Activated CD4-positive, alpha-beta T cell treated with anti-CD3 and anti-CD28 coated beads, Interleukin-2, amount 10 ng/mL, durations not matched to agents 24 days and 14 days (primary cell): ENCODE results near the gene COL25A1. TPM values are rescaled to one million over a fixed set of nuclear protein-coding genes. Genes with fewer than 3 reads are reported as not detected.

Source experiments
- DNase-seq: peaks from one replicate; pipeline ENCODE4 v3.0.0; 2022
- H3K27ac Mint-ChIP-seq: one replicate; pipeline ENCODE4 v1.8.0; 2022; ENCODE audit warnings: mild to moderate bottlenecking, mixed read lengths
- H3K27me3 Mint-ChIP-seq: one replicate; pipeline ENCODE4 v1.8.0; 2022; ENCODE audit warnings: mixed read lengths
- H3K36me3 Mint-ChIP-seq: one replicate; pipeline ENCODE4 v1.8.0; 2022; ENCODE audit warnings: low read depth, mild to moderate bottlenecking, mixed read lengths
- H3K4me1 Mint-ChIP-seq: one replicate; pipeline ENCODE4 v1.8.0; 2021; ENCODE audit warnings: mixed read lengths
- H3K4me3 Mint-ChIP-seq: one replicate; pipeline ENCODE4 v1.8.0; 2022; ENCODE audit warnings: mild to moderate bottlenecking, moderate library complexity, mixed read lengths
- H3K9me3 Mint-ChIP-seq: one replicate; pipeline ENCODE4 v1.8.0; 2021; ENCODE audit warnings: mixed read lengths
- intact Hi-C: fragments of 100-400 bp; cut with micrococcal nuclease; formaldehyde crosslinking; loops from one replicate; pipeline ENCODE4 v1.15.1; 2023
- total RNA-seq: library from RNA; stranded (reverse); gene quantifications from 2 replicates; pipeline ENCODE4 v1.2.3, GENCODE V29; 2022

The COL25A1 gene
- total RNA-seq, 1 donor from 2014 or later: not detected

GRCh38 chr4:109051054-109051453, 251.4 kb downstream of the COL25A1 start:
- Mint-ChIP-seq H3K27me3 (peaks cover 2% of the 10 kb centered on the region), H3K4me1 (peaks cover 8% of the 10 kb centered on the region), H3K9me3 (no peaks in the 10 kb centered on the region), H3K36me3 (no peaks in the 10 kb centered on the region), H3K27ac (no peak overlapping the region), H3K4me3 (no peak overlapping the region)
- intact Hi-C loops: no loop called here
- DNase-seq: peak; percentile 23

DNA sequence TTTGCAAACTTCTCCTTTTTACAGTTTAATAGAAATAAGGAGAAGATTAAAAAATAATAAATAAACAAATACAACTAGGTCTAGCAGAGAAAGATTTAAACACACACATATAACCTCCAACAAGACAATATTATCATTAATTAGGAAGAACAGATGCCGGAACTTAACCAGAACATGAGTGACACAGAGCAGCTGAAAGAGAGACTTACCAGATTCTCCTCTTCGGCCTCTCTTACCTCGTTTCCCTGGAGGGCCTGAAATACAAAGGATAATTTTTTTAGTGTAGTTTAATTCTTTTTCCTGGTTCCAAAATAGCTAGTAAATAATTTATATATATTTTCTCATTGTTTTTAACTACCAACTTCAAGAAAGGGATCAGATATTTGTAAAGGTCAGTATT, 252.5 kb downstream of the COL25A1 start:
- peaks cover 2% of the 10 kb centered on the region for H3K27me3 Mint-ChIP-seq
- H3K4me3 Mint-ChIP-seq: no peak overlapping the region
- intact Hi-C loops: no loop called here
- DNase-seq: peak; percentile 0
- H3K27ac Mint-ChIP-seq: no peak overlapping the region
- H3K36me3 Mint-ChIP-seq: no peaks in the 10 kb centered on the region
- peaks cover 8% of the 10 kb centered on the region for H3K4me1 Mint-ChIP-seq
- H3K9me3 Mint-ChIP-seq: no peaks in the 10 kb centered on the region

DNA sequence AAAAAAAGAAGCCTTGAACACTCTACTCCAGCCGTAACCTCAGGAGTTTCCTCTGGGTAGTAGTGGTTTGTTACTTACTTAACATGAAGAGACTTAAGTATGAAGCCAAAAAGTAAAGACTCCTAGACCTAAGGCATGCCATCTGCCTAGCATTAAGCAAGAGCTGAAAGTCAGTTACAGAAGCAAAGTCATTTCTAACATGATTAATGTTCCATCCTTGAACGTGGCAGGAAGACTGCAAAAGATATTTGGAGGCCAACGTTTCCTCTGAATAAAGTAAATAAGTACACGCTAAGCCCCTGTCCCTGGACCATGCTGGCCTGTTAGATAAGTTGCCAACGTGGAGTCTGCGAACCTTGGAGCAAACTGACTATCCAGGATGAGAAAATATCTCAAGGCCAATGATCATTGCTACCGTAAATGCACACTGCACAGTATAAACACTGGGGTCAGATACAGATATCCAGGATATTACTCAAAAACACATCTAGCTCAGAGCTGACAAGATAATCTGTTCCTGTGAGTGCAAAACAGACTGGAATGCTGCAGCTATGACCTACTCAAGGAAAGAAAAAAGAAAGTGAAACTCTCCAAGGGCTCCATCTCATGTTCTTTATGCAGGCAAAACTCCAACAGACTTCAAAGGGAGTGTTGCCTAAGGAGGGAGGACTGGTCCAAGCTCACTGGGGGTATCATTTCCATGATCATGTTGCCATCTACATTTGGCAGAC, 255.8 kb downstream of the COL25A1 start:
- H3K4me1 Mint-ChIP-seq: peaks cover 8% of the 10 kb centered on the region
- H3K4me3 Mint-ChIP-seq: peak overlapping the region; percentile 61

DNA sequence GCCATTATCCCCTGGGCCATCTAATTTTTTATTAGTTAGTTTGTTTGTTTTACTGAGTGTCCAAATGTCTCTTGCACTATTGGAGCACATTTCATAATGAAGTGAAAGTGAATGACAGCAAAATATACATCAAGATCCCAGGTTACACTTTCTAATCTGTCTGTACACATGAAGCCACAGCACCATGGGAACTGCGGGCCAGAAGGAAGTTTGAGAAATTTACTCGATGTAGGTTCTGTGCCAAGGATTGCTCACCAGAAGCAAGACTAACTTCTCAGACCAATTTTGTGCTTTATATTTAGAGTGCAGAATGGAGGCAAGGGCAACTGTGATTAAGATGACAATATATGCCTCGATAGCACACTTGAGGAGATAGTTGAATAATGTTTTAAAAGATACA, 258.0 kb downstream of the COL25A1 start:
- intact Hi-C loops: no loop called here
- peaks cover 6% of the 10 kb centered on the region for H3K27me3 Mint-ChIP-seq
- H3K27ac Mint-ChIP-seq: no peak overlapping the region
- H3K4me1 Mint-ChIP-seq: peaks cover 8% of the 10 kb centered on the region
- H3K36me3 Mint-ChIP-seq: no peaks in the 10 kb centered on the region
- no peak overlapping the region for H3K4me3 Mint-ChIP-seq
- H3K9me3 Mint-ChIP-seq: no peaks in the 10 kb centered on the region
- peak; percentile 38 for DNase-seq

More for the DNA sequence above, 255.8 kb downstream of the COL25A1 start:
- no peaks in the 10 kb centered on the region for H3K36me3 Mint-ChIP-seq
- no peak overlapping the region for H3K27ac Mint-ChIP-seq
- no peaks in the 10 kb centered on the region for H3K9me3 Mint-ChIP-seq
- intact Hi-C loops: no loop called here
- H3K27me3 Mint-ChIP-seq: peaks cover 4% of the 10 kb centered on the region
- DNase-seq: peak; percentile 49

GRCh38 chr4:109043286-109043685, 259.2 kb downstream of the COL25A1 start:
- no peaks in the 10 kb centered on the region for H3K9me3 Mint-ChIP-seq

DNA sequence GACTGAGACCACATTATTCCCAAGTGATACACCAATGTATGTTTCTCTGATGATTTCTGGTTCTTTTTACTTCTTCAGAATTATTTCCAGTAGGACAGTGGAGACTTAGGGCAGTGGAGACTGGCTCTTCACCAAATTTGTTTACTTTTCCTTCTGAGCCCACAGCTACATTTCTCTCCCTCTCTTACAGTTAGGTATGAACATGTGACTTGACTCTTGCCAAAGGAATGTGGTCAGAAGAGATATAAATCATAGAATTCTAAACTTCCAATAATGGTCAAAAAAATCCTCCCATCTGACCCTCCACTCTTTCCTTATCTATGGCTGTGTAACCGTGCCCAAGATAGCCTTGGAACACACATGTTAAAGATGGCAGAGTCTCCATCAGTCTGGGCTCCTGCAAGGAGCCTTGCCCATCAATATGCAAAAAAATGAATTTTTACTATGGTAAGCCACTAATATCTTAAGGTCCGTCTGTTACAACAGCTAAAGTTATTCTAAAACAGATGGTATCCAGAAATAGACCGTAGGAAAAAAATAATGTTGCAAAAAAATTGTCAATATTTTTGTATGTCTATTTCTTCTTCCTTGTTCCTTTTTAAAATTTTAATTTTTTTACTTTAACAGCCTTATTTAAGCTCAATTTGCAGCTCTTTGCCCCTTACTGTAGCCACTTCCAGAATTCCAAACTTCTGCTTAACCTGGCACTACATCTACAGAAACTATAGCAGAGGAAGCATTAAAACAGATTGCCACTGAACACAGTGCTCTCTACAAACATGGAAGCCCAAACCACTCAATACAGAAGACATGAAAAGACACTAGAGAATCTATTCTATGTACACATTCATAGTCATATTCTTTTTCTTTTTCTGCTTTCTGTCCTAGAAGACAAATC, 260.7 kb downstream of the COL25A1 start:
- peaks cover 5% of the 10 kb centered on the region for H3K4me1 Mint-ChIP-seq
- H3K9me3 Mint-ChIP-seq: peaks cover 3% of the 10 kb centered on the region
- H3K27ac Mint-ChIP-seq: no peak overlapping the region
- peaks cover 12% of the 10 kb centered on the region for H3K27me3 Mint-ChIP-seq
- H3K36me3 Mint-ChIP-seq: no peaks in the 10 kb centered on the region
- no peak for DNase-seq
- intact Hi-C loops: no loop called here
- no peak overlapping the region for H3K4me3 Mint-ChIP-seq

More at GRCh38 chr4:109043286-109043685, 259.2 kb downstream of the COL25A1 start:
- Mint-ChIP-seq H3K4me1 (peaks cover 8% of the 10 kb centered on the region), H3K36me3 (no peaks in the 10 kb centered on the region), H3K27ac (no peak overlapping the region), H3K4me3 (no peak overlapping the region), H3K27me3 (peaks cover 8% of the 10 kb centered on the region)
- intact Hi-C loops: no loop called here
- peak; percentile 8 for DNase-seq

- Mint-ChIP-seq H3K27ac (no peak overlapping the region), H3K4me3 (no peak overlapping the region), H3K9me3 (peaks cover 3% of the 10 kb centered on the region), H3K27me3 (peaks cover 12% of the 10 kb centered on the region), H3K4me1 (no peaks in the 10 kb centered on the region), H3K36me3 (no peaks in the 10 kb centered on the region)
- intact Hi-C loops: no loop called here
- DNase-seq: no peak
These were observed 262.0 kb downstream of the COL25A1 start for GRCh38 chr4:109040441-109040840.

DNA sequence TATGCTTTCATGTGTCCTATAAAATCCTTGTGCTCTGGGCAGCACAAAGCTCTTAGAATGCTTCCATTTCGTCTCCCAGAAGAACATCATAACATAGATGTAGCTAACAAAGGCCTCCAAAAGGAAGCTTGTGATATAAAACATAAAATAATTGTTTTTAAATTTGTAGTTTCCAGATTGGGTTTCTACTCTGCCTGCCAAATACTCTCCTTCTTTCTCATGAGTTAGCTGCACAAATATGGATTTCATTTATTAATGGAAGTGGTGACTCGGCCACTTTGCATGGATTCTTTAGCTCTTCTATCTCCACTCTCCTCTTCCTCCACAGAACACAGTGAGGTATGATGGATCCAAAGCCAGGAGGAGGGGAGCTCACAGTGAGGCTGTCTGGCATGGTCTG, 265.4 kb downstream of the COL25A1 start:
- Mint-ChIP-seq H3K9me3 (peaks cover 3% of the 10 kb centered on the region), H3K4me1 (no peaks in the 10 kb centered on the region), H3K27ac (no peak overlapping the region), H3K36me3 (no peaks in the 10 kb centered on the region), H3K4me3 (no peak overlapping the region), H3K27me3 (peaks cover 10% of the 10 kb centered on the region)
- intact Hi-C loops: no loop called here
- no peak for DNase-seq

GRCh38 chr4:109033993-109034392, 268.5 kb downstream of the COL25A1 start:
- H3K9me3 Mint-ChIP-seq: peaks cover 7% of the 10 kb centered on the region
- H3K27me3 Mint-ChIP-seq: peaks cover 8% of the 10 kb centered on the region
- no peak for DNase-seq
- H3K27ac Mint-ChIP-seq: no peak overlapping the region
- no peaks in the 10 kb centered on the region for H3K36me3 Mint-ChIP-seq
- H3K4me1 Mint-ChIP-seq: no peaks in the 10 kb centered on the region
- no peak overlapping the region for H3K4me3 Mint-ChIP-seq
- intact Hi-C loops: no loop called here

DNA sequence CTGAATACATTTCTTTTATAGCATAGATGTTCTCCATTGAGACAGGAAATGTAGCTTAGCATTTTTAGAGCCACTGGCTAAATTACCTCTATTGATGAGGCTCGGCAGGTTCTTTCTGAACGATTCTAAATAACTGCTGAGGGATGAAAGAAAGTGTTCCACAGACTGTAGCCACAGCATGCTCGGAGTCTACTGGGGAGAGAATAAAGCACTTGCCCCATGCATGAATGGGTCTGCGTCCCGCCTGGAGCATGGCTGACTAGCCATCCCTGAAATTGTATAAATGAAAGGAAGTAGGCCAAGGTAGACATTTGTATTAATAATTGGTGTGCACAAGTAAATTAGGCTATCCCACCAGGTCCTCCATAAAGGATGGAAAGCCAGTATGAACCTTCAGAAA, 269.8 kb downstream of the COL25A1 start:
- Mint-ChIP-seq H3K27ac (no peak overlapping the region), H3K27me3 (peaks cover 5% of the 10 kb centered on the region), H3K4me3 (no peak overlapping the region), H3K36me3 (no peaks in the 10 kb centered on the region), H3K4me1 (no peaks in the 10 kb centered on the region), H3K9me3 (peaks cover 7% of the 10 kb centered on the region)
- intact Hi-C loops: no loop called here
- peak; percentile 34 for DNase-seq

DNA sequence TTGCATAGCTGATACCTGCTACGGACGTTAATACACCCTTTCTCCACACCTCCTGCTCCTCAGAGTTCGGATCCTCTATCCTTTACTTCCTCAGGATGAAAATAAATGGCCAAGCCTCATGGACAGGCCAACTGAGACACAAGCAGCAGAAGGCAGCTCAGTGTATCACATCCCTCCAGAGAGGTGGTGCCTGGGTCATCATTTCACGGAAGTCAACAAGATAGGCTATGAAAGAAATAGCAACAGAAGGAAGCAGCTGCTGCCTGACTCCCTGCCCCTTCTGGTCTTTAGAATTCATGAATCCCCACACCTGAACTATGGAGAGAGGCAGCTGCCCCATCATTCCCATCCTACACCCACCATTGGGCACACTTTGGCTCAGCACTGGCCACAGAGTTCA, 272.5 kb downstream of the COL25A1 start:
- intact Hi-C loops: no loop called here
- Mint-ChIP-seq H3K27ac (no peak overlapping the region), H3K4me3 (no peak overlapping the region), H3K4me1 (no peaks in the 10 kb centered on the region), H3K36me3 (no peaks in the 10 kb centered on the region), H3K27me3 (peaks cover 4% of the 10 kb centered on the region), H3K9me3 (peaks cover 4% of the 10 kb centered on the region)
- DNase-seq: peak; percentile 38

GRCh38 chr4:109027016-109027500, 275.4 kb downstream of the COL25A1 start:
- Mint-ChIP-seq H3K4me1 (no peaks in the 10 kb centered on the region), H3K9me3 (peaks cover 9% of the 10 kb centered on the region), H3K36me3 (no peaks in the 10 kb centered on the region), H3K27ac (no peak overlapping the region), H3K27me3 (peaks cover 2% of the 10 kb centered on the region), H3K4me3 (no peak overlapping the region)
- peak; percentile 41 for DNase-seq
- intact Hi-C loops: no loop called here

- DNase-seq: peak; percentile 20
- Mint-ChIP-seq H3K27me3 (peaks cover 2% of the 10 kb centered on the region), H3K36me3 (no peaks in the 10 kb centered on the region), H3K9me3 (peaks cover 8% of the 10 kb centered on the region), H3K27ac (no peak overlapping the region), H3K4me1 (no peaks in the 10 kb centered on the region), H3K4me3 (no peak overlapping the region)
- intact Hi-C loops: no loop called here
These were observed 275.9 kb downstream of the COL25A1 start for GRCh38 chr4:109026588-109026987.

GRCh38 chr4:109025471-109026076, 276.9 kb downstream of the COL25A1 start:
- Mint-ChIP-seq H3K4me1 (no peaks in the 10 kb centered on the region), H3K4me3 (no peak overlapping the region), H3K27ac (no peak overlapping the region), H3K9me3 (peaks cover 12% of the 10 kb centered on the region), H3K36me3 (no peaks in the 10 kb centered on the region), H3K27me3 (peaks cover 2% of the 10 kb centered on the region)
- intact Hi-C loops: no loop called here
- DNase-seq: peak; percentile 31
